GM12878 (cell line): ENCODE data around the gene NAA10. TPM values are rescaled to one million over a fixed set of nuclear protein-coding genes. Genes with fewer than 3 reads are reported as not detected.

Source experiments
- ATF2 ChIP-seq: IDR thresholded peaks from 2 replicates; pipeline ENCODE4 v1.6.1; 2012; ENCODE audit warnings: low read length, inconsistent platforms
- BMI1 ChIP-seq: fragments of 450-650 bp; IDR thresholded peaks from 2 replicates; pipeline ENCODE4 v1.6.1; 2016; ENCODE audit warnings: mild to moderate bottlenecking, moderate library complexity, borderline replicate concordance
- CHD1 ChIP-seq: IDR thresholded peaks from 2 replicates; pipeline ENCODE4 v1.6.1; 2012; ENCODE audit warnings: low read depth, low read length, improper control_type of control experiment
- CHD2 ChIP-seq: IDR thresholded peaks from 2 replicates; pipeline ENCODE4 v1.6.1; 2011; ENCODE audit warnings: low read depth, low read length, improper control_type of control experiment, borderline replicate concordance
- CTCF ChIP-seq, 3 experiments: IDR thresholded peaks in 2 of 3; conservative IDR thresholded peaks in 1 of 3; 2 replicates each; pipeline ENCODE4 v1.5.1; 2011; ENCODE audit warnings: low read depth in 3 of 3, low read length in 3 of 3, mild to moderate bottlenecking in 3 of 3, control low read depth in 2 of 3, moderate library complexity in 2 of 3, inconsistent platforms in 1 of 3, mixed read lengths in 1 of 3; ENCODE audit not compliant: control insufficient read depth in 2 of 3, insufficient read depth in 1 of 3; ENCODE audit errors: extremely low read depth in 1 of 3
- ELK1 ChIP-seq: IDR thresholded peaks from 2 replicates; pipeline ENCODE4 v1.6.1; 2012; ENCODE audit warnings: low read depth, low read length, improper control_type of control experiment
- EP300 ChIP-seq, 2 experiments: fragments of 150-350 bp in 1 of 2; IDR thresholded peaks; 2 replicates each; pipeline ENCODE4 v1.6.1; 2011 to 2012; ENCODE audit warnings: low read depth in 2 of 2, low read length in 2 of 2, borderline replicate concordance in 1 of 2, improper control_type of control experiment in 1 of 2, inconsistent platforms in 1 of 2; ENCODE audit not compliant: control insufficient read depth in 1 of 2
- KLF5 ChIP-seq: fragments of 450-650 bp; IDR thresholded peaks from 2 replicates; pipeline ENCODE4 v1.6.1; 2014; ENCODE audit warnings: mild to moderate bottlenecking; ENCODE audit not compliant: partially characterized antibody
- MTA2 ChIP-seq: fragments of 450-650 bp; IDR thresholded peaks from 2 replicates; pipeline ENCODE4 v1.6.1; 2016; ENCODE audit warnings: low read depth, mild to moderate bottlenecking, moderate library complexity
- POLR2A ChIP-seq: IDR thresholded peaks from 2 replicates; pipeline ENCODE4 v1.6.1; 2011; ENCODE audit warnings: low read depth, mild to moderate bottlenecking, low read length
- POU2F2 ChIP-seq: IDR thresholded peaks from 3 replicates; pipeline ENCODE4 v1.6.1; 2011; ENCODE audit warnings: low read depth, mild to moderate bottlenecking, low read length, borderline replicate concordance
- RFX5 ChIP-seq: IDR thresholded peaks from 2 replicates; pipeline ENCODE4 v1.6.1; 2011; ENCODE audit warnings: low read depth, low read length, improper control_type of control experiment
- RUNX3 ChIP-seq: IDR thresholded peaks from 2 replicates; pipeline ENCODE4 v1.6.1; 2012; ENCODE audit warnings: low read length, inconsistent platforms
- SKIL ChIP-seq: fragments of 450-650 bp; IDR thresholded peaks from 2 replicates; pipeline ENCODE4 v1.6.1; 2017; ENCODE audit warnings: mild to moderate bottlenecking, low read depth, inconsistent platforms; ENCODE audit not compliant: poor library complexity, severe bottlenecking
- ZNF592 ChIP-seq: fragments of 450-650 bp; IDR thresholded peaks from 2 replicates; pipeline ENCODE4 v1.6.1; 2017; ENCODE audit warnings: mild to moderate bottlenecking, moderate library complexity
- polyA plus RNA-seq, 11 experiments: library from polyadenylated mRNA; depleted of rRNA in 4 of 11; unstranded in 6 of 11; stranded (reverse) in 5 of 11; fragments of >200 nt; fragmentation: Nextera tagmentation in 4 of 11; fragmentation: Illumina TruSeq in 1 of 11; extraction: Ambion mirVana in 4 of 11; extraction: Trizol in 1 of 11; gene quantifications; 1 replicate in 1 of 11; 2 replicates in 10 of 11; pipeline versions ENCODE4 v1.2.1 to v1.2.3, GENCODE V29; 2011 to 2016; ENCODE audit warnings: inconsistent platforms in 2 of 11, missing spikeins in 2 of 11, low read depth in 1 of 11
- total RNA-seq, 4 experiments: library from RNA; depleted of rRNA in 3 of 4; stranded (reverse); fragments of >200 nt in 3 of 4; fragmentation: Illumina TruSeq in 1 of 4; extraction: Trizol in 1 of 4; gene quantifications; 2 replicates each; pipeline versions ENCODE4 v1.2.1 to v1.2.3, GENCODE V29; 2013 to 2021

The NAA10 gene
- total and polyA plus RNA-seq, 10 of the 15 experiments (the other 5 are each of a cell fraction or from before 2014, with no cell fraction given) = 7.9 to 212 (median 98.9) TPM

GRCh38 chrX:153927922-153928760, 6.7 kb downstream of the NAA10 start (continued):
- TF ChIP-seq EP300 (IDR thresholded peaks at IDR 0.05; ENCODE audit: borderline replicate concordance in 1 of 2, control insufficient read depth in 1 of 2, low read depth in 2 of 2, low read length in 2 of 2) = no peak
- no peak for TF ChIP-seq MTA2
- no peak for TF ChIP-seq ZNF592
- peak; percentile 53 for TF ChIP-seq CHD2
- no peak; the same call in 1 of the 2 replicates for TF ChIP-seq ATF2
- TF ChIP-seq CHD1 = no peak
- TF ChIP-seq POU2F2 = 0 out of 3 replicates have a peak, but pooled peaks have one; percentile 51
- TF ChIP-seq POLR2A = peak; percentile 74; the same call in 1 of the 2 replicates
- 0 out of 2 replicates have a peak, but pooled peaks have one; percentile 48 for TF ChIP-seq RFX5
- TF ChIP-seq SKIL = no peak
- TF ChIP-seq BMI1 = no peak
- TF ChIP-seq CTCF (IDR thresholded peaks at IDR 0.05 in 2 of 3, conservative IDR thresholded peaks at IDR 0.05 in 1 of 3; ENCODE audit: control insufficient read depth in 2 of 3, extremely low read depth in 1 of 3, insufficient read depth in 1 of 3, low read depth in 3 of 3, low read length in 3 of 3) = 0 out of 6 replicates have a peak, but pooled peaks of 2 of the 3 experiments have one; percentile 3 to 7
- peak; percentile 37; the same call in 1 of the 2 replicates for TF ChIP-seq ELK1
- TF ChIP-seq KLF5 = peak; percentile 46
- TF ChIP-seq RUNX3 = no peak; the same call in 1 of the 2 replicates
